H9 (cell line): ENCODE measurements around the gene TMEM125. TPM values are rescaled to one million over a fixed set of nuclear protein-coding genes. Genes with fewer than 3 reads are reported as not detected.

ENCODE experiments used
- DNase-seq: peaks from one replicate; pipeline ENCODE4 v3.0.0-alpha.2; 2017
- H2AFZ ChIP-seq: one replicate; pipeline ENCODE4 v1.6.1; 2013; ENCODE audit warnings: mild to moderate bottlenecking, low read length, control low read depth, moderate library complexity
- H2AK5ac ChIP-seq: 2 replicates; pipeline ENCODE4 v1.6.1; 2013; ENCODE audit warnings: low read length, control low read depth, mixed read lengths; ENCODE audit not compliant: insufficient read length
- H2BK120ac ChIP-seq: one replicate; pipeline ENCODE4 v1.6.1; 2013; ENCODE audit warnings: low read depth, mild to moderate bottlenecking, low read length, control low read depth, inconsistent platforms; ENCODE audit not compliant: poor library complexity, severe bottlenecking
- H2BK12ac ChIP-seq: 2 replicates; pipeline ENCODE4 v1.6.1; 2013; ENCODE audit warnings: low read length, control low read depth, mixed read lengths, low read depth; ENCODE audit not compliant: insufficient read length
- H2BK15ac ChIP-seq: 2 replicates; pipeline ENCODE4 v1.6.1; 2013; ENCODE audit warnings: low read depth, low read length, control low read depth
- H2BK20ac ChIP-seq: one replicate; pipeline ENCODE4 v1.6.1; 2013; ENCODE audit warnings: low read depth, mild to moderate bottlenecking, low read length, control low read depth, inconsistent platforms; ENCODE audit not compliant: poor library complexity, severe bottlenecking
- H2BK5ac ChIP-seq: 2 replicates; pipeline ENCODE4 v1.6.1; 2013; ENCODE audit warnings: low read length, control low read depth, mixed read lengths; ENCODE audit not compliant: insufficient read length
- H3K14ac ChIP-seq: 2 replicates; pipeline ENCODE4 v1.6.1; 2013; ENCODE audit warnings: low read length, control low read depth; ENCODE audit not compliant: insufficient read depth
- H3K18ac ChIP-seq: 2 replicates; pipeline ENCODE4 v1.6.1; 2013; ENCODE audit warnings: low read depth, mild to moderate bottlenecking, mixed read lengths, low read length, control low read depth; ENCODE audit not compliant: insufficient read length
- H3K23ac ChIP-seq: 2 replicates; pipeline ENCODE4 v1.6.1; 2013; ENCODE audit warnings: low read length, control low read depth, mixed read lengths, low read depth; ENCODE audit not compliant: insufficient read length
- H3K23me2 ChIP-seq: 2 replicates; pipeline ENCODE4 v1.6.1; 2013; ENCODE audit warnings: low read depth, mild to moderate bottlenecking, mixed read lengths, low read length, control low read depth; ENCODE audit not compliant: insufficient read length, poor library complexity, severe bottlenecking
- H3K27ac ChIP-seq: 2 replicates; pipeline ENCODE4 v1.5.1; 2013; ENCODE audit warnings: low read length, control low read depth, mixed read lengths, low read depth; ENCODE audit not compliant: insufficient read length
- H3K27me3 ChIP-seq: 2 replicates; pipeline ENCODE4 v1.6.1; 2013; ENCODE audit warnings: low read length, control low read depth, inconsistent platforms; ENCODE audit not compliant: insufficient read depth
- H3K4ac ChIP-seq: 2 replicates; pipeline ENCODE4 v1.6.1; 2013; ENCODE audit warnings: low read depth, mild to moderate bottlenecking, control low read depth, inconsistent platforms, low read length, moderate library complexity
- H3K4me1 ChIP-seq: 2 replicates; pipeline ENCODE4 v1.6.1; 2013; ENCODE audit warnings: low read length, control low read depth, inconsistent platforms; ENCODE audit not compliant: insufficient read depth
- H3K4me2 ChIP-seq: 2 replicates; pipeline ENCODE4 v1.6.1; 2013; ENCODE audit warnings: low read length, control low read depth, mixed read lengths; ENCODE audit not compliant: insufficient read length, insufficient read depth
- H3K56ac ChIP-seq: 2 replicates; pipeline ENCODE4 v1.6.1; 2013; ENCODE audit warnings: low read depth, mild to moderate bottlenecking, mixed read lengths, low read length, control low read depth; ENCODE audit not compliant: insufficient read length
- H3K79me1 ChIP-seq: 2 replicates; pipeline ENCODE4 v1.6.1; 2013; ENCODE audit warnings: low read depth, mild to moderate bottlenecking, moderate library complexity, low read length, control low read depth, inconsistent platforms; ENCODE audit not compliant: insufficient read depth, poor library complexity, severe bottlenecking
- H3K79me2 ChIP-seq: 2 replicates; pipeline ENCODE4 v1.6.1; 2013; ENCODE audit warnings: low read length, control low read depth, inconsistent platforms; ENCODE audit not compliant: insufficient read depth
- H3K9ac ChIP-seq: 2 replicates; pipeline ENCODE4 v1.6.1; 2013; ENCODE audit warnings: low read length, control low read depth, mixed read lengths; ENCODE audit not compliant: insufficient read length; ENCODE audit errors: extremely low read depth
- H3K9me3 ChIP-seq: one replicate; pipeline ENCODE4 v1.6.1; 2013; ENCODE audit warnings: low read depth, low read length, inconsistent platforms; ENCODE audit not compliant: control insufficient read depth
- H3T11ph ChIP-seq: one replicate; pipeline ENCODE4 v1.6.1; 2013; ENCODE audit warnings: mild to moderate bottlenecking, low read length, control low read depth, inconsistent platforms
- H4K20me1 ChIP-seq: one replicate; pipeline ENCODE4 v1.6.1; 2013; ENCODE audit not compliant: control insufficient read depth, insufficient read length, insufficient read depth
- H4K5ac ChIP-seq: 2 replicates; pipeline ENCODE4 v1.6.1; 2013; ENCODE audit warnings: low read depth, mild to moderate bottlenecking, mixed read lengths, low read length, control low read depth; ENCODE audit not compliant: insufficient read length
- H4K8ac ChIP-seq: replicated peaks from 2 replicates; pipeline ENCODE4 v1.6.1; 2013; ENCODE audit warnings: low read length, control low read depth, mixed read lengths, low read depth; ENCODE audit not compliant: insufficient read length
- H4K91ac ChIP-seq: 2 replicates; pipeline ENCODE4 v1.6.1; 2013; ENCODE audit warnings: low read depth, mild to moderate bottlenecking, moderate library complexity, mixed read lengths, low read length, control low read depth; ENCODE audit not compliant: insufficient read length
- H3K27ac Mint-ChIP-seq, 3 experiments: 2 replicates in 2 of 3; 3 replicates in 1 of 3; pipeline ENCODE4 v1.8.0; 2020 to 2021; ENCODE audit warnings: mixed read lengths in 3 of 3, mild to moderate bottlenecking in 1 of 3, moderate library complexity in 1 of 3
- H3K27me3 Mint-ChIP-seq: 2 replicates; pipeline ENCODE4 v1.8.0; 2021; ENCODE audit warnings: low read depth, mild to moderate bottlenecking, moderate library complexity, mixed read lengths
- H3K36me3 Mint-ChIP-seq, 3 experiments: 2 replicates in 2 of 3; 3 replicates in 1 of 3; pipeline ENCODE4 v1.8.0; 2020 to 2021; ENCODE audit warnings: low read depth in 3 of 3, mixed read lengths in 3 of 3; ENCODE audit not compliant: insufficient read depth in 1 of 3
- H3K4me1 Mint-ChIP-seq, 2 experiments: 2 replicates each; pipeline ENCODE4 v1.8.0; 2020; ENCODE audit warnings: mixed read lengths in 2 of 2
- H3K4me3 Mint-ChIP-seq, 2 experiments: 2 replicates in 1 of 2; 3 replicates in 1 of 2; pipeline ENCODE4 v1.8.0; 2020 to 2021; ENCODE audit warnings: mild to moderate bottlenecking in 2 of 2, mixed read lengths in 2 of 2, moderate library complexity in 1 of 2
- H3K9me3 Mint-ChIP-seq, 2 experiments: 2 replicates in 1 of 2; 3 replicates in 1 of 2; pipeline ENCODE4 v1.8.0; 2020; ENCODE audit warnings: mild to moderate bottlenecking in 2 of 2, mixed read lengths in 2 of 2, moderate library complexity in 1 of 2
- WGBS: extraction: QIAGEN DNeasy Blood & Tissue Kit; methylation state at CpG from one replicate; pipeline ENCODE4 v1.1.7; 2013; ENCODE audit warnings: missing lambda C conversion rate, low lambda C conversion rate, mixed read lengths; ENCODE audit not compliant: insufficient read length; ENCODE audit errors: extremely low coverage; 5-methylcytosine and 5-hydroxymethylcytosine counted together
- total RNA-seq: library from RNA; stranded (reverse); gene quantifications from 2 replicates; pipeline ENCODE4 v1.2.1, GENCODE V29; 2021
- TF ChIP-seq, protein P1 (sequence below): fragments of 200-600 bp; sonication (generic); conservative IDR thresholded peaks from 3 replicates; pipeline ENCODE4 v1.8.0; 2021; ENCODE audit warnings: antibody characterized with exemption, mild to moderate bottlenecking

The TMEM125 gene
- total RNA-seq, 1 experiment from 2014 or later = 19.6 TPM

DNA sequence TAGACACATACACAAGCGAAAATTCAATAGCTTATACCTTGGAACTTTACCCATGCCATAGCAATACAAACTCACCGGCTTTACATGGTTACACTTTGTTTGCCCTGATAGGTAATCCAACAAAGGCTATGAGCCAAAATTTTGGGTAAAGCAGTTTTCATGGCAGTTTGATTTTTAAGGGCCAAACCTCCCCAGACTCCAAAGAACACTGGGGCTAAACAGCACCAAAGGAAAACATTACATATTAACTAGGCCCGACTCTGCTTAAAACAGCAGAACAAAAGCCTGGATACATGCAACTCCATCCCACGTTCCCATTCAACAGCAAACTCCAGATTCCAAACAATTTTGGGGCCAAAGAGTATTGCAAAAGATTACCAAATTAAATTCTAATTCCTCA, 4.4 kb upstream of the TMEM125 start:
- Histone ChIP-seq H3K27ac (no peak overlapping the region), H4K20me1 (no peaks in the 10 kb centered on the region), H4K5ac (no peak overlapping the region), H3T11ph (no peak overlapping the region), H3K4me1 (no peaks in the 10 kb centered on the region; the same call in 1 of the 2 replicates), H4K91ac (no peak overlapping the region), H2AFZ (no peak overlapping the region), H3K27me3 (no peaks in the 10 kb centered on the region), H2BK120ac (no peak overlapping the region), H3K79me2 (no peaks in the 10 kb centered on the region), H3K56ac (no peak overlapping the region), H3K9me3 (peaks cover 3% of the 10 kb centered on the region), H2AK5ac (no peak overlapping the region), H3K9ac (no peak overlapping the region), H3K79me1 (no peaks in the 10 kb centered on the region), H3K23ac (no peak overlapping the region), H3K4me2 (no peak overlapping the region), H2BK12ac (no peak overlapping the region), H2BK15ac (no peak overlapping the region), H2BK5ac (no peak overlapping the region), H4K8ac (no peak overlapping the region), H3K23me2 (no peaks in the 10 kb centered on the region), H3K4ac (no peak overlapping the region), H3K14ac (no peak overlapping the region), H3K18ac (no peak overlapping the region), H2BK20ac (no peak overlapping the region)
- H3K27ac Mint-ChIP-seq = no peak overlapping the region
- peaks cover 42 to 49% of the 10 kb centered on the region in 2 experiments for H3K9me3 Mint-ChIP-seq
- H3K4me3 Mint-ChIP-seq = no peak overlapping the region; a peak in 1 of 5 replicates
- peaks cover 19 to 35% (median 32%) of the 10 kb centered on the region in 3 experiments for H3K36me3 Mint-ChIP-seq
- WGBS = no CpG with 5 or more reads among the region's 4 CpGs
- peaks cover 7% of the 10 kb centered on the region for H3K27me3 Mint-ChIP-seq
- no peak for DNase-seq
- peaks cover 11 to 12% of the 10 kb centered on the region in 2 experiments for H3K4me1 Mint-ChIP-seq
- TF ChIP-seq, protein P1, sequence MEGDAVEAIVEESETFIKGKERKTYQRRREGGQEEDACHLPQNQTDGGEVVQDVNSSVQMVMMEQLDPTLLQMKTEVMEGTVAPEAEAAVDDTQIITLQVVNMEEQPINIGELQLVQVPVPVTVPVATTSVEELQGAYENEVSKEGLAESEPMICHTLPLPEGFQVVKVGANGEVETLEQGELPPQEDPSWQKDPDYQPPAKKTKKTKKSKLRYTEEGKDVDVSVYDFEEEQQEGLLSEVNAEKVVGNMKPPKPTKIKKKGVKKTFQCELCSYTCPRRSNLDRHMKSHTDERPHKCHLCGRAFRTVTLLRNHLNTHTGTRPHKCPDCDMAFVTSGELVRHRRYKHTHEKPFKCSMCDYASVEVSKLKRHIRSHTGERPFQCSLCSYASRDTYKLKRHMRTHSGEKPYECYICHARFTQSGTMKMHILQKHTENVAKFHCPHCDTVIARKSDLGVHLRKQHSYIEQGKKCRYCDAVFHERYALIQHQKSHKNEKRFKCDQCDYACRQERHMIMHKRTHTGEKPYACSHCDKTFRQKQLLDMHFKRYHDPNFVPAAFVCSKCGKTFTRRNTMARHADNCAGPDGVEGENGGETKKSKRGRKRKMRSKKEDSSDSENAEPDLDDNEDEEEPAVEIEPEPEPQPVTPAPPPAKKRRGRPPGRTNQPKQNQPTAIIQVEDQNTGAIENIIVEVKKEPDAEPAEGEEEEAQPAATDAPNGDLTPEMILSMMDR = no peak
